GM23248 (cell line): Measurements from ENCODE around the gene THOC6.

Experiments used
- EZH2 ChIP-seq: fragments of 200-600 bp; sonication (generic); IDR thresholded peaks from 2 replicates; pipeline ENCODE4 v1.6.1; 2018; ENCODE audit warnings: antibody characterized with exemption, mild to moderate bottlenecking; ENCODE audit not compliant: insufficient read depth, poor library complexity, severe bottlenecking
- EZH2phosphoT487 ChIP-seq: fragments of 200-600 bp; sonication (generic); IDR thresholded peaks from 2 replicates; pipeline ENCODE4 v1.6.1; 2018; ENCODE audit warnings: antibody characterized with exemption, moderate library complexity, mild to moderate bottlenecking, low read depth; ENCODE audit not compliant: insufficient read depth

DNA sequence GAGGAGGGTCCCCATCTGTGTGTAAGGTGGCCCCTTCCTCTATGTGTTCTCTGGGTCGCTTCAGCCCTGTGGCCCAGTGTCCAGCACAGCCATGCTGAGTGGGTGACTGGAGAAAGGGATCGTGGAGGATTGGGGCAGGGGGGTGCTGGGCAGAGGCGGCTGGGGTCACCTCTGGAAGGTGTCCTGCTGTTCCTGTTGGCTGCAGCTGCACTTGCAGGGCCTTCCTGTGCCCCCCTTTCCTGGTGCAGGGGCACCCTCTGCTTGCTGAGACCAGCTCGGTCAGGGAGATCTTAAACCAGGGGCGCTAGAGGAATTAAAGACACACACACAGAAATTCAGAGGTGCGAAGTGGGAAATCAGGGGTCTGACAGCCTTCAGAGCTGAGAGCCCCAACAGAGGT is 52.7 kb downstream of the THOC6 start:
- TF ChIP-seq EZH2phosphoT487, result no peak
- no peak for TF ChIP-seq EZH2
